PC-3 (cell line): ENCODE data around the gene MYH9.

ENCODE experiments used
- EZH2 ChIP-seq: fragments of 300-600 bp; sonication (generic); IDR thresholded peaks from one replicate; pipeline ENCODE4 v1.6.1; 2017; ENCODE audit warnings: antibody characterized with exemption, mild to moderate bottlenecking, low read length; ENCODE audit not compliant: unreplicated experiment
- EZH2phosphoT487 ChIP-seq: fragments of 300-600 bp; sonication (generic); IDR thresholded peaks from 2 replicates; pipeline ENCODE4 v1.6.1; 2018; ENCODE audit warnings: mild to moderate bottlenecking, antibody characterized with exemption, low read length, borderline replicate concordance
- TF ChIP-seq, protein P1 (sequence below): fragments of 300-600 bp; sonication (generic); conservative IDR thresholded peaks from 2 replicates; pipeline ENCODE4 v1.5.1; 2017; ENCODE audit warnings: antibody characterized with exemption, low read depth, mild to moderate bottlenecking, low read length

- TF ChIP-seq, protein P1, sequence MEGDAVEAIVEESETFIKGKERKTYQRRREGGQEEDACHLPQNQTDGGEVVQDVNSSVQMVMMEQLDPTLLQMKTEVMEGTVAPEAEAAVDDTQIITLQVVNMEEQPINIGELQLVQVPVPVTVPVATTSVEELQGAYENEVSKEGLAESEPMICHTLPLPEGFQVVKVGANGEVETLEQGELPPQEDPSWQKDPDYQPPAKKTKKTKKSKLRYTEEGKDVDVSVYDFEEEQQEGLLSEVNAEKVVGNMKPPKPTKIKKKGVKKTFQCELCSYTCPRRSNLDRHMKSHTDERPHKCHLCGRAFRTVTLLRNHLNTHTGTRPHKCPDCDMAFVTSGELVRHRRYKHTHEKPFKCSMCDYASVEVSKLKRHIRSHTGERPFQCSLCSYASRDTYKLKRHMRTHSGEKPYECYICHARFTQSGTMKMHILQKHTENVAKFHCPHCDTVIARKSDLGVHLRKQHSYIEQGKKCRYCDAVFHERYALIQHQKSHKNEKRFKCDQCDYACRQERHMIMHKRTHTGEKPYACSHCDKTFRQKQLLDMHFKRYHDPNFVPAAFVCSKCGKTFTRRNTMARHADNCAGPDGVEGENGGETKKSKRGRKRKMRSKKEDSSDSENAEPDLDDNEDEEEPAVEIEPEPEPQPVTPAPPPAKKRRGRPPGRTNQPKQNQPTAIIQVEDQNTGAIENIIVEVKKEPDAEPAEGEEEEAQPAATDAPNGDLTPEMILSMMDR: no peak
- TF ChIP-seq EZH2 (no peak), EZH2phosphoT487 (no peak)
Measured at GRCh38 chr22:36358533-36359469, 29.0 kb downstream of the MYH9 start.
